HTERT RPE-1 (cell line): Measurements from ENCODE around the gene TMPO.
"Not testable (repeated sequence)": the region's sequence is repeated elsewhere in the genome, so short reads cannot be mapped to it uniquely, and the experiment has no call there.

Source experiments
- in situ Hi-C: fragments of 300-500 bp; cut with MboI; formaldehyde crosslinking; loops from 4 replicates; pipeline ENCODE4 v1.14.3; 2020; ENCODE audit warnings: low sequenced_read_pairs

Gene TMPO

DNA sequence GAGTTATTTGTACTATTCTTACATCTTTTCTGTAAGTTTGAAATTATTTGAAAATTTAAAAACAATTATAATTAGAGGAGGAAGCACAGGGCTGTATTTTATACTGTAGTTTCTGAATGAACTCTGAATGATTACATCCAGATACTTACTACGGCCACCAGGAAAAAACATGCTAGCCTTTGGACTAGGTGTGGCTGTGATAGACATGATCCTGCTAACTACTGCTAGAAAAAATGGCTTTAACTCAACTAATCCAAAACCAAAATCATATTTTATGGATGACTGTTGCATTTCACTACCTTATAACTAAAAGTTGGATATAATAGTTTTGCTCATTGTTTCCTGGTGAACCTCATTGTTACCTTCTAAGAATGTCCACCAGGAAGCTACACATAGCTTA is 63.0 kb downstream of the TMPO start:
- in situ Hi-C loops, result no loop called here

DNA sequence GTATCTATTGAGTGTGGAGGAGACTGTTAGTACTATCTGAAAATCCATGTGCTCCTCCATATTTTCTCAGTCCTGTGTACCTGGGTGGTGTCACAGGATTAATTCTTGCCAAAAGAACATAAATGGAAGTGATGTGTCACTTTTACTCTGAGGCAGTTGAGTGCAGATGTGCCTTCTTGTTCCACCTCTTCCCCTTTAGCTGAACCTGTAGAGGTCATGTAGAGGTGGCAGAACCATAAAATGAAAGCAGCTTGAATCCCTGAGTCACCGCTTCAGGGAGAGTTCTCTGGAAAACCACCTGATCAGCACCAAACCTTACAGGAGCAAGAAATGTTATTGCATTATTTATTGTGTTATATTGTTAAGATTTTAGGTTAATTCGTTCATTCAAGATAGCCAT is 63.4 kb downstream of the TMPO start:
- in situ Hi-C loops, result no loop called here

- in situ Hi-C loops, result no loop called here
Measured at GRCh38 chr12:98579347-98579746, 64.0 kb downstream of the TMPO start.

DNA sequence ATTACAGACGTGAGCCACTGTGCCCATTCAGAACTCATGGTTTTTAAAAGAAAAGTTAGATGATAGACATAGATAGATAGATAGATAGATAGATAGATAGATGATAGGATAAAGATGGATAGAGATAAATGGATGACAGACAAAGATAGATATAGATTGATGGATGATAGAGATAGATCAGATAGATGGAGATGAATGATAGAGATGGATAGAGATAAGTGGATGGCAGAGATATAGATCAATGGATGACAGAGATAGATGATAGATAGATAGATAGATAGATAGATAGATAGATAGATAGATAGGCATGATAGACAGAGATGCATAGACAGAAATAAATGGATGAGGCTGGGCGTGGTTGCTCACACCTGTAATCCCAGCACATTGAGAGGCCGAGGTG is 64.4 kb downstream of the TMPO start:
- in situ Hi-C loops, result no loop called here

- in situ Hi-C loops, result no loop called here
Measured at GRCh38 chr12:98580695-98581094, 65.3 kb downstream of the TMPO start.

- in situ Hi-C loops, result no loop called here
Measured at GRCh38 chr12:98581101-98581500, 65.7 kb downstream of the TMPO start.

DNA sequence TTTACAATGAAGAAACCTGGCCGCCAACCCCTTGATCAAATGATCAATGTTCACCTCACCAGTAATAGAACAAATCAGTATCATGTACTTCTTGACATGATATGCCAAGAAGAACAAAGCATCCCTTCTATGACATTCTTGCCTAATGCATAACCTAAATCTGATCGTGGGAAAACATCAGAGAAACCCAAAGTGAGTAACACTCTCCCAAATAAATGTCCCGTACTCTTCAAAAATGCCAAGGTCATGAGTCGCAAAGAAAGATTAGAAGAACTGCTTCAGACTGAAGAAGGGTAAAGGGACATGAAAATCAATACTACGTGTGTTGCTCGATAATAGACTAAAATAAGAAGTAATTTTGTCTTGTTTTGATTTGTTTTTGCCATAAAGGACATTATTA is 66.7 kb downstream of the TMPO start:
- in situ Hi-C loops, result no loop called here

GRCh38 chr12:98587084-98587483 is 71.7 kb downstream of the TMPO start:
- in situ Hi-C loops, result no loop called here

DNA sequence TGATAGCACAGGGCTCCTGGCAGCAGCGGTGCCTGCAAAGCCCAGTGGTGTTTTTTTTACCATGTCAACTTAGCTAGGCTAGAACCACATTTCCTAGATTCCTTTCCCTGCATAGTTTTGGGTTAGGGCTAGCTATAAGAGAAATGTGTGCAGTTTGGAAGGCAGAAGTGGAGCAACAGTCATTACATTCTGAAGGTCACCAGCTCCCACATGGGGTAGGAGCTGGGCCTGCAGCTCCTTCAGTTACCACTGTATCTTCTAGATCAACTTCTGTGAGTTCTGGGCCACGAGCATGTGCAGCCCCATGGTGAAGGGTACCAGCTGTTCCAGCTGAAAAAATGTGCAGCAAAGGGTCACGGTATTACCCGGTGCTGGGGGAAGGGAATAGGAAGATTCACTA is 75.8 kb downstream of the TMPO start:
- in situ Hi-C loops, result no loop called here

- in situ Hi-C loops, result no loop called here
Measured at GRCh38 chr12:98592825-98593322, 77.5 kb downstream of the TMPO start.

DNA sequence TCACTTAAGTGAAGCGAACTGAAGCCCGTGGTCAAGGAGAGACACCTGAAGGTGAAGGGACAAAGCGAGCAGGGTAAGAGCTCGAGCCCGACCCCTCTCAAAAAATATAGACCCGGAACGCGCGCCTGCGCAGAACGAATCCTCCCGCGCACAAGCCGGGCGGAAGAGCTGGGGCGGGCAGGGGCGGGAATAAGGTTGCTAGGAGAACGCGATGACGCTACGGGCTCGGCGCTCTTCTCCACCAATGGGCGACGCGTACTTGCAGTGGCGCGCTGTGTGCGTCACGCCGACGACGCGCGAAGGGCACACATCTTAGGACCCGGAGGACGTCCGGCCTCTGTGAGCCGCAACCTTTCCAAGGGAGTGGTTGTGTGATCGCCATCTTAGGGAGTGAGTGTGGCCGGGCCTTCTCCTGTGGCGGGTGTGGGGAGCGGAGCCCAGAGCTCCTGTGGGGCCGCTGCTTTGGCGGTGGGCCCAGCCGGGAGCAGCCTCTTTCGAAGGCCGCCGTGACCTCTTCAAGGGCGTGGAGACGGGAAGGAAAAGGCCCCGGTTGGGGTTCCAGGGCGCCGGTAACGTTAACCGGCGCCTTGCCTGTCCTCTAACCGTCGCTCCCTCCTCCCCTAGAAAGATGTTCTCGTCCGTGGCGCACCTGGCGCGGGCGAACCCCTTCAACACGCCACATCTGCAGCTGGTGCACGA is 78.1 kb downstream of the TMPO start, which contains the start of gene SLC25A3:
SLC25A3 (plus strand) TSS at position 336 of the 699 bp plus-strand sequence; CDS start at position 629, 293 bp downstream.
- in situ Hi-C loops, result no loop called here

DNA sequence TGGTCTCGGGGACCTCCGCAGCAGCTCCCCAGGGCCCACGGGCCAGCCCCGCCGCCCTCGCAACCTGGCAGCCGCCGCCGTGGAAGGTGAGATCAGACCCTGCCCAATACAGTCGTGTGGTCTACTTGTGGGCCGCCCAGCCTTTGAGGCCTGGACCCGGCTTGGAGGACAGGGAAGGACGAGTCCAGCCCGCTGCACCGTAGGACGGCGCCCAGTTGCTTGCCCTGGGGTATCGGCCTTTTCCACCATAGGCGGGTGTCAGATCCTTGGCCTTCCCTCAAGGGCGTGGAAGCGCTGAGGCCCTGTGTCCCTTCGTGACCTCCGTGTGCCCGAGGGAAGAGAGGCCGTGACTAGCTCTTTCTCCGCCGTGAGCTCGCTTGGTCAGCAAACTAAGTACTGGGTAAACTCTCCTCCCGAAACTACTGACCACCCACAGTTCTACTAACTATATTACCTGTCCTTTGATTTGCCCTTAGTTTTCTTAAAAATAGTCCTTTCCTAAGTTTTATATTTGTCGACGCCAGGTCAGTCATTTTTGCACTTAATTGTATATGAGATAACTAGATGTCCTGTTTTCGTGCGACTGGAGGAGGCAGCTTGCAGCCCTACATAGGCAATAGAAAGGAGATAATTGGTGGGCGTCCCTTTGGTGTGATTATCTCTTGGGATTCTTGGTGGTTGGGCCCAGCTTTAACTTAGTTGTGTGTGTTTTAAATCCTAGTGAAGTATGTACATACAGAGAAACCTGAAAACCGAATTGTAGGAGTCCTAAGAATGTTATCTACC is 78.9 kb downstream of the TMPO start:
- in situ Hi-C loops, result no loop called here

DNA sequence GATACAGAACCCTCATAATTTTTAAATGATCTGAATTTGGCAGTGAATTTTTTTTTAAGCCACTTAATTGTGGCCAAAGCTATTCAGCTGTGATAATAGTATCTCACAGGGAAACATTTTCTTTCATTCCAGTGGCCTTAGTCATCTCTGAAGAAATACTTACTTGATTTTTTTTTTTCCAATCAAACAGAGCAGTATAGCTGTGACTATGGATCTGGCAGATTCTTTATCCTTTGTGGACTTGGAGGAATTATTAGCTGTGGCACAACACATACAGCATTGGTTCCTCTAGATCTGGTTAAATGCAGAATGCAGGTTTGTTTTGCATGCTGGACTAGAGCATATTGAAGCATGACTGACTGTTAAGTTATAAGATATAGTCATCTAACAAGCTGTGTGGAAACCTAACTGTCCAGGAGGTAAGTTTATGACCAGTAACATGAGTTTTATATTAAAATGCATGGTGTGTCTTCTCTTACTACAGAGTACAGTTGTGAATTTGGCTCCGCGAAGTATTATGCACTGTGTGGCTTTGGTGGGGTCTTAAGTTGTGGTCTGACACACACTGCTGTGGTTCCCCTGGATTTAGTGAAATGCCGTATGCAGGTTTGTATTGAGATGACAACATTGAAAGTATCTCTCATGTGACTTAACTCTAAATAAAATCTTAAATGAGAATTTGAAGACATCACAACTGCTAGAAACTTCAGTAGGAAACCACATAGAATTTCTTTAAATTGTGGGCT is 80.0 kb downstream of the TMPO start:
- in situ Hi-C loops, result no loop called here

DNA sequence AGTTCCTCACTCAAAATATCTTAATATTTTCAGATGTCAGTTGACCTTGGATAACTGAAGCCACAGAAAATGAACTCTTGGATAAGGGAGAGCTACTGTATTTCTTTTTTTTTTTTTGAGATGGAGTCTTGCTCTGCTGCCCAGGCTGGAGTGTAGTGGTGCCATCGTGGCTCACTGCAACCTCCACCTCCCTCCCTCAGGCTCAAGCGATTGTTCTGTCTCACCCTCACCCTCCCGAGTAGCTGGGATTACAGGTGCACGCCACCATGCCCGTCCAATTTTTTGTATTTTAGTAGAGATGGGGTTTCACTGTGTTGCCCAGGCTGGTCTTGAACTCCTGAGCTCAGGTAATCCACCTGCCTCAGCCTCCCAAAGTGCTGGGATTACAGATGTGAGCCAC is 81.9 kb downstream of the TMPO start:
- in situ Hi-C loops, result not testable (repeated sequence)
